Natural killer cell (primary cell): ENCODE measurements around the gene PRDX6. TPM values are rescaled to one million over a fixed set of nuclear protein-coding genes. Genes with fewer than 3 reads are reported as not detected.
"Not testable (repeated sequence)": the region's sequence is repeated elsewhere in the genome, so short reads cannot be mapped to it uniquely, and the experiment has no call there.

Experiments
- ATAC-seq, 3 donors: fragments of 150-1000 bp in 2 of 3; fragments of 200-7000 bp in 1 of 3; cut with Tn5 transposase; 1 replicate in 1 of 3; 2 replicates in 2 of 3; pipeline ENCODE4 v1.10.0; 2021; ENCODE audit warnings: mild to moderate bottlenecking in 2 of 3, moderate library complexity in 2 of 3
- DNase-seq, 2 donors: peaks; one replicate each; pipeline versions ENCODE4 v3.0.0 to v3.0.0-alpha.2; 2013 to 2021; ENCODE audit warnings: mixed read lengths in 1 of 2
- H3K27ac ChIP-seq: one replicate; pipeline ENCODE4 v1.5.1; 2013; ENCODE audit warnings: mild to moderate bottlenecking, low read length
- H3K27me3 ChIP-seq: one replicate; pipeline ENCODE4 v1.6.1; 2013; ENCODE audit warnings: low read length; ENCODE audit not compliant: control insufficient read depth, insufficient read depth
- H3K36me3 ChIP-seq: one replicate; pipeline ENCODE4 v1.6.1; 2013; ENCODE audit warnings: low read length; ENCODE audit not compliant: control insufficient read depth, insufficient read depth
- H3K4me1 ChIP-seq: one replicate; pipeline ENCODE4 v1.6.1; 2013; ENCODE audit warnings: low read length; ENCODE audit not compliant: control insufficient read depth, insufficient read depth
- H3K4me3 ChIP-seq: one replicate; pipeline ENCODE4 v1.5.1; 2013; ENCODE audit warnings: low read length
- H3K9me3 ChIP-seq: one replicate; pipeline ENCODE4 v1.6.1; 2013; ENCODE audit warnings: low read length; ENCODE audit not compliant: control insufficient read depth, insufficient read depth
- H3K27ac Mint-ChIP-seq, 2 donors: one replicate each; pipeline ENCODE4 v1.8.0; 2022; ENCODE audit warnings: mild to moderate bottlenecking in 2 of 2, mixed read lengths in 2 of 2, moderate library complexity in 1 of 2
- H3K27me3 Mint-ChIP-seq, 2 donors: one replicate each; pipeline ENCODE4 v1.8.0; 2022; ENCODE audit warnings: low read depth in 2 of 2, mixed read lengths in 2 of 2
- H3K36me3 Mint-ChIP-seq: one replicate; pipeline ENCODE4 v1.8.0; 2022; ENCODE audit warnings: mixed read lengths
- H3K4me1 Mint-ChIP-seq, 2 donors: one replicate each; pipeline ENCODE4 v1.8.0; 2022; ENCODE audit warnings: mixed read lengths in 2 of 2
- H3K4me3 Mint-ChIP-seq: one replicate; pipeline ENCODE4 v1.8.0; 2022; ENCODE audit warnings: mild to moderate bottlenecking, moderate library complexity, mixed read lengths
- H3K9me3 Mint-ChIP-seq, 2 donors: one replicate each; pipeline ENCODE4 v1.8.0; 2022; ENCODE audit warnings: mixed read lengths in 2 of 2
- CTCF ChIP-seq: fragments of 200-600 bp; IDR thresholded peaks from one replicate; pipeline ENCODE4 v1.8.0; 2022; ENCODE audit warnings: antibody characterized with exemption
- WGBS: methylation state at CpG from one replicate; pipeline ENCODE4 v1.1.7; 2013; ENCODE audit warnings: missing lambda C conversion rate; ENCODE audit not compliant: insufficient coverage; 5-methylcytosine and 5-hydroxymethylcytosine counted together
- intact Hi-C: fragments of 100-400 bp; cut with micrococcal nuclease; formaldehyde crosslinking; loops from one replicate; pipeline ENCODE4 v1.14.2; 2022
- total RNA-seq, 4 donors: library from RNA; stranded (reverse); fragments of 120-200 nt in 1 of 4; gene quantifications; one replicate each; pipeline versions ENCODE4 v1.2.3 to v1.2.4, GENCODE V29; 2013 to 2022

Gene PRDX6
- total RNA-seq, 3 donors from 2014 or later (not counting 1 experiment from before 2014, with no cell fraction given): 95.2 to 99.9 (median 99.9) TPM

DNA sequence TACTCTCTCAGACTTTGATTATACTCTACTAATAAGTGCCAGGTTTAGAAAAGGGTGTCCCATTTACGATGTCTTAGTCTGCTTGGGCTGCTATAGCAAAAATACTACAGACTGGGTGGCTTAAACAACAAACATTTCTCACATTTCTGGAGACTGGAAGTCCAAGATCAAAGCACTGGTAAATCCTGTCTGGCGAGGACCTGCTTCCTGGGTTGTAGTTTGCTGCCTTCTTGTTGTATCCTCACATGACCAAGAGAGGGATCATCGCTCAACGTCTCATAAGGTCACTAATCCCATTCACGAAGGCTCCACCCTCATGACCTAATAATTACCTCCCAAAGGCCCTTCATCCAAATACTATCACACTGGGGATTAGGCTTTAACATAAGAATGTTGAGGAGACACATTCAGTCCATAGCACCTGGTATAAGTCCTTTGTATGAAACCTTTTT lies 12.0 kb downstream of the PRDX6 start:
- no peaks in the 10 kb centered on the region for H3K27me3 ChIP-seq
- no peak overlapping the region for H3K27ac ChIP-seq
- H3K9me3 ChIP-seq: no peaks in the 10 kb centered on the region
- no peaks in the 10 kb centered on the region for H3K27me3 Mint-ChIP-seq
- WGBS: 89% methylated on average over 5 of the region's 5 CpGs
- ATAC-seq (no peak), DNase-seq (no peak)
- TF ChIP-seq CTCF: no peak
- no peak overlapping the region for H3K27ac Mint-ChIP-seq
- H3K4me1 ChIP-seq: no peaks in the 10 kb centered on the region
- H3K36me3 ChIP-seq: peaks cover 49% of the 10 kb centered on the region
- intact Hi-C loops: no loop called here
- peaks cover 0 to 3% of the 10 kb centered on the region in 2 donors for H3K4me1 Mint-ChIP-seq
- H3K4me3 ChIP-seq: no peak overlapping the region
- H3K4me3 Mint-ChIP-seq: no peak overlapping the region
- peaks cover 38% of the 10 kb centered on the region for H3K36me3 Mint-ChIP-seq
- no peaks in the 10 kb centered on the region for H3K9me3 Mint-ChIP-seq

GRCh38 chr1:173489929-173490328 lies 12.8 kb downstream of the PRDX6 start:
- DNase-seq: no peak
- H3K9me3 ChIP-seq: no peaks in the 10 kb centered on the region
- Mint-ChIP-seq H3K27ac (no peak overlapping the region), H3K9me3 (no peaks in the 10 kb centered on the region), H3K4me1 (no peaks in the 10 kb centered on the region), H3K4me3 (no peak overlapping the region), H3K36me3 (peaks cover 31% of the 10 kb centered on the region), H3K27me3 (no peaks in the 10 kb centered on the region)
- H3K27me3 ChIP-seq: no peaks in the 10 kb centered on the region
- TF ChIP-seq CTCF: no peak
- no peak for ATAC-seq
- no peak overlapping the region for H3K4me3 ChIP-seq
- H3K4me1 ChIP-seq: no peaks in the 10 kb centered on the region
- H3K27ac ChIP-seq: no peak overlapping the region
- intact Hi-C loops: no loop called here
- 99% methylated on average over 3 of the region's 3 CpGs for WGBS
- peaks cover 42% of the 10 kb centered on the region for H3K36me3 ChIP-seq

DNA sequence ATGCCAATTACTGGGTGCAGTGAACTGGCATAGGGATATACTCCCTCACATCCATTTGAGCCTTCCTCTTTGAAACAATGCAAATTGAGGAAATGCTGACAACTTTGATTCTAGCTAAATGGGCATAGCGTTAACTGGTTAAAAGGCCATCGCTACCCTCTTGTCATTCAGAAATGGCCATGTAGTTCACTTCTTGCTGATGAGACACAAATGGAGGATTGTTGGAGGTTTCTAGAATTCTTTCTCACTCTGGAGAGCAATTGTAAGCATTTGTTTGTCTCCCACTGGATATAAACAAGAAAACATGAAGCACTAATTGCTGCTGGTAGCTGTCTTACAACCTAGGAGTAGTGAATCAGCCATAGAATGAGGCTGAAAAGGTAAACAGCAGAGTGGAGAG lies 14.4 kb downstream of the PRDX6 start:
- Mint-ChIP-seq H3K27me3 (peaks cover 0 to under 1% of the 10 kb centered on the region in 2 donors), H3K9me3 (no peaks in the 10 kb centered on the region), H3K36me3 (peaks cover 16% of the 10 kb centered on the region), H3K4me1 (no peaks in the 10 kb centered on the region), H3K27ac (no peak overlapping the region), H3K4me3 (no peak overlapping the region)
- no peak overlapping the region for H3K4me3 ChIP-seq
- H3K36me3 ChIP-seq: peaks cover 26% of the 10 kb centered on the region
- no peak for TF ChIP-seq CTCF
- 93% methylated on average over 2 of the region's 2 CpGs for WGBS
- no peaks in the 10 kb centered on the region for H3K4me1 ChIP-seq
- no peak for ATAC-seq
- no peaks in the 10 kb centered on the region for H3K27me3 ChIP-seq
- no peak overlapping the region for H3K27ac ChIP-seq
- no peaks in the 10 kb centered on the region for H3K9me3 ChIP-seq
- no peak for DNase-seq
- intact Hi-C loops: no loop called here

- H3K4me3 ChIP-seq, intact Hi-C loops, H3K27me3 ChIP-seq, H3K36me3 Mint-ChIP-seq, H3K27ac ChIP-seq, H3K9me3 ChIP-seq, ATAC-seq, H3K27ac Mint-ChIP-seq, H3K9me3 Mint-ChIP-seq, H3K4me3 Mint-ChIP-seq, H3K4me1 ChIP-seq, H3K4me1 Mint-ChIP-seq, H3K36me3 ChIP-seq, DNase-seq, H3K27me3 Mint-ChIP-seq: not testable (repeated sequence)
- WGBS: 87% methylated on average over 5 of the region's 8 CpGs
These were observed 16.0 kb downstream of the PRDX6 start for GRCh38 chr1:173493125-173493524.
